Subcutaneous abdominal adipose tissue (tissue), 5 donors: Measurements from ENCODE around the gene NPTX2.
A peak's percentile ranks its signal among the peaks of the same experiment; 100 is the strongest.

Experiments used
- H3K27ac ChIP-seq: one replicate; pipeline ENCODE4 v1.7.0; 2013; ENCODE audit warnings: low read depth, mild to moderate bottlenecking, inconsistent platforms, low read length, moderate library complexity
- H3K27me3 ChIP-seq, 5 donors: one replicate each; pipeline ENCODE4 v1.7.0; 2013; ENCODE audit warnings: low read length in 5 of 5, inconsistent platforms in 1 of 5; ENCODE audit not compliant: control insufficient read depth in 5 of 5, insufficient read depth in 4 of 5
- H3K36me3 ChIP-seq, 5 donors: one replicate each; pipeline ENCODE4 v1.7.0; 2013; ENCODE audit warnings: low read length in 5 of 5; ENCODE audit not compliant: control insufficient read depth in 5 of 5, insufficient read depth in 5 of 5
- H3K4me1 ChIP-seq, 5 donors: one replicate each; pipeline ENCODE4 v1.7.0; 2013; ENCODE audit warnings: low read length in 5 of 5, mild to moderate bottlenecking in 3 of 5, moderate library complexity in 1 of 5; ENCODE audit not compliant: control insufficient read depth in 5 of 5, insufficient read depth in 5 of 5
- H3K4me3 ChIP-seq, 5 donors: one replicate each; pipeline ENCODE4 v1.7.0; 2013; ENCODE audit warnings: low read length in 5 of 5, low read depth in 1 of 5
- H3K9ac ChIP-seq, 5 donors: one replicate each; pipeline ENCODE4 v1.7.0; 2013; ENCODE audit warnings: low read length in 5 of 5, mild to moderate bottlenecking in 4 of 5, moderate library complexity in 3 of 5
- H3K9me3 ChIP-seq, 5 donors: one replicate each; pipeline ENCODE4 v1.7.0; 2013; ENCODE audit warnings: low read length in 5 of 5; ENCODE audit not compliant: control insufficient read depth in 5 of 5
- donor health status: healthy.
- donor health status: healthy.
- donor health status: healthy.
- donor health status: healthy.
- donor health status: healthy.

The NPTX2 gene

GRCh38 chr7:98617960-98618418, 904 bp downstream of the NPTX2 start:
- H3K27ac ChIP-seq, result no peak overlapping the region
- peaks cover 0 to 4% (median 3%) of the 10 kb centered on the region in 5 donors for H3K9me3 ChIP-seq
- H3K4me3 ChIP-seq, result peak overlapping the region in 1 of 5 donors; percentile 31
- H3K36me3 ChIP-seq, result no peaks in the 10 kb centered on the region
- peaks cover 0 to 17% (median 6%) of the 10 kb centered on the region in 5 donors for H3K4me1 ChIP-seq
- H3K9ac ChIP-seq, result no peak overlapping the region
- H3K27me3 ChIP-seq, result peaks cover 14 to 63% (median 46%) of the 10 kb centered on the region in 5 donors

- Histone ChIP-seq H3K4me1 (peaks cover 0 to 17% (median 6%) of the 10 kb centered on the region in 5 donors), H3K9ac (no peak overlapping the region), H3K36me3 (no peaks in the 10 kb centered on the region), H3K27me3 (peaks cover 14 to 63% (median 46%) of the 10 kb centered on the region in 5 donors), H3K9me3 (peaks cover 0 to 7% (median 4%) of the 10 kb centered on the region in 5 donors), H3K4me3 (no peak overlapping the region), H3K27ac (no peak overlapping the region)
These were observed 1.7 kb downstream of the NPTX2 start for GRCh38 chr7:98618786-98619185.

GRCh38 chr7:98619450-98620321, 2.6 kb downstream of the NPTX2 start:
- Histone ChIP-seq H3K27me3 (peaks cover 14 to 57% (median 43%) of the 10 kb centered on the region in 5 donors), H3K9me3 (peaks cover 0 to 8% (median 4%) of the 10 kb centered on the region in 5 donors), H3K4me3 (no peak overlapping the region), H3K36me3 (no peaks in the 10 kb centered on the region), H3K27ac (no peak overlapping the region), H3K9ac (no peak overlapping the region), H3K4me1 (peaks cover 0 to 17% (median 6%) of the 10 kb centered on the region in 5 donors)

GRCh38 chr7:98621573-98622482, 4.7 kb downstream of the NPTX2 start:
- Histone ChIP-seq H3K9ac (no peak overlapping the region), H3K27me3 (peaks cover 10 to 50% (median 39%) of the 10 kb centered on the region in 5 donors), H3K4me1 (peaks cover 0 to 12% (median 3%) of the 10 kb centered on the region in 5 donors), H3K9me3 (peaks cover 0 to 8% (median 5%) of the 10 kb centered on the region in 5 donors), H3K36me3 (no peaks in the 10 kb centered on the region), H3K4me3 (no peak overlapping the region), H3K27ac (no peak overlapping the region)

- no peak overlapping the region for H3K4me3 ChIP-seq
- peaks cover 8 to 55% (median 40%) of the 10 kb centered on the region in 5 donors for H3K27me3 ChIP-seq
- H3K27ac ChIP-seq, result no peak overlapping the region
- H3K9ac ChIP-seq, result no peak overlapping the region
- H3K4me1 ChIP-seq, result peaks cover 0 to 8% (median 3%) of the 10 kb centered on the region in 5 donors
- no peaks in the 10 kb centered on the region for H3K36me3 ChIP-seq
- peaks cover 0 to 11% (median 5%) of the 10 kb centered on the region in 5 donors for H3K9me3 ChIP-seq
These were observed 5.8 kb downstream of the NPTX2 start for GRCh38 chr7:98622926-98623325.

- no peak overlapping the region for H3K27ac ChIP-seq
- peaks cover 10 to 48% (median 37%) of the 10 kb centered on the region in 5 donors for H3K27me3 ChIP-seq
- peaks cover 0 to 1% (median 0%) of the 10 kb centered on the region in 5 donors for H3K4me1 ChIP-seq
- peaks cover 0 to 11% (median 5%) of the 10 kb centered on the region in 5 donors for H3K9me3 ChIP-seq
- no peak overlapping the region for H3K4me3 ChIP-seq
- no peaks in the 10 kb centered on the region for H3K36me3 ChIP-seq
- H3K9ac ChIP-seq, result no peak overlapping the region
These were observed 7.8 kb downstream of the NPTX2 start for GRCh38 chr7:98624846-98625420.

GRCh38 chr7:98626460-98627412, 9.7 kb downstream of the NPTX2 start:
- Histone ChIP-seq H3K36me3 (no peaks in the 10 kb centered on the region), H3K9me3 (peaks cover 0 to 19% (median 5%) of the 10 kb centered on the region in 5 donors), H3K4me1 (no peaks in the 10 kb centered on the region), H3K27ac (no peak overlapping the region), H3K9ac (no peak overlapping the region), H3K4me3 (no peak overlapping the region), H3K27me3 (peaks cover 10 to 36% (median 27%) of the 10 kb centered on the region in 5 donors)

GRCh38 chr7:98627413-98627790, 10.3 kb downstream of the NPTX2 start:
- no peak overlapping the region for H3K4me3 ChIP-seq
- H3K9me3 ChIP-seq, result peaks cover 0 to 22% (median 10%) of the 10 kb centered on the region in 5 donors
- H3K9ac ChIP-seq, result no peak overlapping the region
- no peak overlapping the region for H3K27ac ChIP-seq
- H3K36me3 ChIP-seq, result no peaks in the 10 kb centered on the region
- H3K27me3 ChIP-seq, result peaks cover 10 to 31% (median 26%) of the 10 kb centered on the region in 5 donors
- no peaks in the 10 kb centered on the region for H3K4me1 ChIP-seq

GRCh38 chr7:98628418-98628817, 11.3 kb downstream of the NPTX2 start:
- Histone ChIP-seq H3K9me3 (peaks cover 0 to 19% (median 7%) of the 10 kb centered on the region in 5 donors), H3K27me3 (peaks cover 10 to 29% (median 22%) of the 10 kb centered on the region in 5 donors), H3K4me1 (no peaks in the 10 kb centered on the region), H3K4me3 (no peak overlapping the region), H3K9ac (no peak overlapping the region), H3K27ac (no peak overlapping the region), H3K36me3 (no peaks in the 10 kb centered on the region)
